Left ventricle myocardium superior (tissue), 1 donor: Measurements from ENCODE around the gene CUL1. TPM values are rescaled to one million over a fixed set of nuclear protein-coding genes. Genes with fewer than 3 reads are reported as not detected.

ENCODE experiments used
- ATAC-seq: fragments of 200-7000 bp; cut with Tn5 transposase; one replicate; pipeline ENCODE4 v1.9.1; 2020; ENCODE audit warnings: mild to moderate bottlenecking, moderate library complexity
- DNase-seq: peaks from one replicate; pipeline ENCODE4 v3.0.0-alpha.2; 2020
- intact Hi-C: fragments of 100-400 bp; cut with micrococcal nuclease; formaldehyde crosslinking; loops from one replicate; pipeline ENCODE4 v1.11.0; 2022
- total RNA-seq: library from RNA; stranded (reverse); fragmentation: NEBNext Ultra II Directional; extraction: Animal tissue kit (Norgen Biotek cat#: 25700); gene quantifications from one replicate; pipeline ENCODE4 v1.2.1, GENCODE V29; 2021
- donor health status: DM: no; HTN: yes; CAD: no; lungs with severe emphysema.

The CUL1 gene
- total RNA-seq, 1 donor from 2014 or later: 48.7 TPM

DNA sequence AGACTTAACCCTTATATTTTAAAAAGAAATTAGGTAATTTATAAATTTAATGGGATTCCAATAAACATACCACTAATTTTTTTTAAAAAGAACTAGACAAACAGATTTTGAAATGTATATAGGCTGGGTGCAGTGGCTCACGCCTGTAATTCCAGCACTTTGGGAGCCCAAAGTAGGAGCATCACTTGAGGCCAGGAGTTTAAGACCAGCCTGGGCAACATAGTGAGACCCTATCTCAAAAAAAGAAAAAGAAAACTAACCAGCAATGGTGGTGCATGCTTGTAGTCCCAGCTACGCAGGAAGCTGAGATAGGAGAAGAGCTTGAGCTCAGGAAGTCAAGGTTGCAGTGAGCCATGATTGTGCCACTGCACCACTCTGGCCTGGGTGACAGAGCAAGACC, 122.7 kb downstream of the CUL1 start:
- DNase-seq (no peak), ATAC-seq (no peak)
- intact Hi-C loops: no loop called here

GRCh38 chr7:148824864-148825263, 126.2 kb downstream of the CUL1 start:
- intact Hi-C loops: no loop called here
- ATAC-seq (no peak), DNase-seq (no peak)

- DNase-seq (no peak), ATAC-seq (no peak)
- intact Hi-C loops: no loop called here
Observed at GRCh38 chr7:148825338-148825737, 126.6 kb downstream of the CUL1 start.

- ATAC-seq: no peak
- no peak for DNase-seq
- intact Hi-C loops: no loop called here
Observed at GRCh38 chr7:148828965-148829364, 130.3 kb downstream of the CUL1 start.

GRCh38 chr7:148830897-148831692, 132.4 kb downstream of the CUL1 start:
- no peak for ATAC-seq
- no peak for DNase-seq
- intact Hi-C loops: no loop called here

GRCh38 chr7:148831782-148832181, 133.1 kb downstream of the CUL1 start:
- intact Hi-C loops: no loop called here
- DNase-seq (no peak), ATAC-seq (no peak)

DNA sequence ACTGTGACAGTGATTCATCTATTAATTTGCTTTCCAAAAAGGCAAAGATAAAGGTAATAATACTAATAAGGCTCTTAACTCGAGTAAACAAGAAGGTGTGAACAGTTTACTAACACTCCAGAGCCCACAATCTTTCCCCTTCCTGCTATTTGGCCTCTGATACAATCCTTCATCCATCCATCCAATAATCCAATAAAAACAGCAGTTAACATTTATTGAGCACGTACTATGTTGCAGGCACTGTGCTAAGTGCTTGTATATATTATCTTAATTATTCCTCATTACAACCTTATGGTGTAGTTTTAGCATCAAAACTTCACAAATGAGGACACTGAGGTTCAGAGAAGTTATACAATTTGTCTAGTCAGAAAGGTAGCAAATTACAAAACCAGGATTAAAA, 135.9 kb downstream of the CUL1 start:
- no peak for ATAC-seq
- no peak for DNase-seq
- intact Hi-C loops: no loop called here

DNA sequence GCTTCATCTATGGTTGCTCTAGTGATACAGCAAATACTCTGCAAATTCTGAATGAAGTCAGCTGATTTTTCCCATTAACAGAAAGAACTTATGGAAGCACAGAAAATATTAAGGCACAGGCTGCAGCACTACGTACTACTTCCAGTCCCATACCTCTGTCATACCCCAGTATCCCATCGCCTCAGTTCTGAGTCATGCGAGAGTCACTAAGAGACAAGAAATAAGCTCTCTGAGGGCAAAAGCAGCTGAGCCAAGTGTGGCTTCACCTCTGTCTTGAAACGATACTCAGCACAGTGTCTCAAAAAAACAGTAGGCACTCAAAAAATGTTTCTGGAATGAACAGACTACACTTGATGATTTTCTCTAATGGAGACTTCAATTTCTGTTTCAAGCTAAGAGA, 137.2 kb downstream of the CUL1 start:
- intact Hi-C loops: no loop called here
- DNase-seq (no peak), ATAC-seq (no peak)

GRCh38 chr7:148838905-148839304, 140.2 kb downstream of the CUL1 start:
- no peak for ATAC-seq
- intact Hi-C loops: no loop called here

DNA sequence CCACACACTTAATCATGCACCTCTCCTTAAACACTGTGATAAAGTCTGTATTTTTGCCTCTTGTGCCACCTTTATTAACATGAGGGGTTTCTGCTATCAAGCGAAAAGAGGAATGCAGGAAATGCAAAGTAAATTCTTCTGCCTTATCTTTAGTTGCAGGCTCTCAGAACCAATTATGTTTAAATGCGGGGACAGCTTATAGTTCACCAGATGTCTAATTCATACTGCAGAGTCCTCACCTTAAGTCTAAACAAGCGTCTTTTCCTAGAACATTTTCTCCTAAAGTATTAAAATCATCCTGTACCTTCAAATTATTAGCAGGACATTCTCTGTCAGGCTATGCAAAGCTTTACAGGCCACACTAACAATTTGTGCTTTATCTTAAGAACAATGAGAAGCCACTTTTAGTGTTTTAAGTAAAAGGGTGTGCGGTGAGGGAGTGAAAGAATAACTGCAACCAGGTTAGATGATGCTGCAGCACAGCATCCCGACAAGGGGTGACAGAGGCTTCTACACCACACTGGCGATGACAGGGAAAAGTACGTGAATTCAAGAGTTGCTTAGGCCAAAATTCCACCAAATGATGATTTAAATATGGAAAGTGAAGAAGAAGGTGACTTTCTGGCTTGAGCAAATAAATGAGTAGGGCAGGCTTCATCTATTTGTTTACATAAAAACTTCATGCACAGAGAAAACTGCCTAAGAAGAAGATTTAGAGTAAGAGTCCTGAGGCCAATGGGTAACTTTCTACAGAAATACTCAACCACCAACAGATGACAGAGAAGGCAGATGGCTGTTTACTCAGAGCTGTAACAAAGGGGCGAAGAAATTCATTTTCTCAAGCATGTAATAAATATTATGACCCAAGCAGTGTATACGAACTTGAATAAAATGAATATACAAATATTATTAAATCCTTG, 149.4 kb downstream of the CUL1 start:
- no peak for ATAC-seq
- DNase-seq: no peak
- intact Hi-C loops: no loop called here

More at GRCh38 chr7:148838905-148839304, 140.2 kb downstream of the CUL1 start:
- no peak for DNase-seq

GRCh38 chr7:148849393-148850098, 150.8 kb downstream of the CUL1 start:
- ATAC-seq (no peak), DNase-seq (no peak)
- intact Hi-C loops: no loop called here

GRCh38 chr7:148850564-148850963, 151.9 kb downstream of the CUL1 start:
- ATAC-seq (no peak), DNase-seq (no peak)
- intact Hi-C loops: no loop called here

Other genes starting within 250 kb of the CUL1 start
- gene C7orf33, start 108.1 kb upstream of the CUL1 start, total RNA-seq: not detected
- 1.1 TPM for gene EZH2, start 185.4 kb downstream of the CUL1 start, total RNA-seq